GM23338 (cell line): ENCODE measurements around the gene APOM.

Experiments used
- CTCF ChIP-seq, 2 experiments: fragments of 200-600 bp in 1 of 2; sonication (generic) in 1 of 2; conservative IDR thresholded peaks; 2 replicates each; pipeline versions ENCODE4 v1.5.1 to v1.6.1; 2016 to 2017; ENCODE audit warnings: antibody characterized with exemption in 2 of 2, low read depth in 2 of 2, mild to moderate bottlenecking in 2 of 2, moderate library complexity in 1 of 2
- EZH2 ChIP-seq: fragments of 200-600 bp; sonication (generic); IDR thresholded peaks from one replicate; pipeline ENCODE4 v1.8.0; 2017; ENCODE audit warnings: antibody characterized with exemption, mild to moderate bottlenecking, low read depth; ENCODE audit not compliant: unreplicated experiment
- JUNB ChIP-seq: IDR thresholded peaks from one replicate; pipeline ENCODE4 v1.6.1; 2016; ENCODE audit warnings: antibody characterized with exemption; ENCODE audit not compliant: unreplicated experiment
- POLR2AphosphoS5 ChIP-seq: IDR thresholded peaks from 2 replicates; pipeline ENCODE4 v1.6.1; 2016; ENCODE audit warnings: antibody characterized with exemption, low read depth
- REST ChIP-seq: IDR thresholded peaks from one replicate; pipeline ENCODE4 v1.6.1; 2018; ENCODE audit warnings: antibody characterized with exemption; ENCODE audit not compliant: unreplicated experiment

- peak in 1 of 2 experiments; percentile 8; a peak in 1 of 4 replicates for TF ChIP-seq CTCF (conservative IDR thresholded peaks at IDR 0.05; ENCODE audit: low read depth in 2 of 2)
- no peak for TF ChIP-seq EZH2
- no peak for TF ChIP-seq POLR2AphosphoS5
- no peak for TF ChIP-seq REST
- no peak for TF ChIP-seq JUNB
These were observed 8.5 kb downstream of the APOM start for GRCh38 chr6:31663961-31664789.
